ENCODE measurements around the gene ATP11A. TPM values are rescaled to one million over a fixed set of nuclear protein-coding genes. Genes with fewer than 3 reads are reported as not detected.

The ATP11A gene
- total RNA-seq, 1 experiment from 2014 or later: 232 TPM

DNA sequence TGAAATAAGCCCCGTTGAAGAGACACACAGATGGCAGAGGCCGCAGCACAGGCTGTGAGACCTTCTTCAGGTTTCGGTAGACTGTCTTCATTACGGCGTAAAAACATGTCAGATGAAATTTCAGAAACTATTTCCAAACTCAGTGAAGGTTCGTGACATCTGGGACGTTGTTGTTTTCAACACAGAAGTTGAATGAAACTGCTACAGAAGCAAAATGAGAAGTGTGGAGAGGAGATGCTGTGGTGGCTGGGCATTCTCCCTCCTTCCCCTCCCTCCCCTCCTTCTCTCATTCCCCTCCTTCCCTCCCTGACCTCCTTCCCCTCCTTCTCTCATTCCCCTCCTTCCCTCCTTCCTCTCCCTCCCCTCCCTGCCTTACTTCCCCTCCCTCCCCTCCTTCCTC lies 113.6 kb downstream of the ATP11A start:
- Histone ChIP-seq H3K9me3 (peaks cover 2% of the 10 kb centered on the region; the same call in 1 of the 2 replicates), H3K4me1 (no peaks in the 10 kb centered on the region), H3K36me3 (ENCODE audit: control insufficient read depth, insufficient read depth, low read length) (peaks cover 3% of the 10 kb centered on the region), H3K27me3 (replicated peaks; ENCODE audit: control insufficient read depth, insufficient read depth, low read length) (no peaks in the 10 kb centered on the region), H3K4me3 (ENCODE audit: low read depth, low read length) (no peak overlapping the region)
- no peak for DNase-seq
- BruUV-seq (replicated peaks): no TSS peak
- H3K36me3 Mint-ChIP-seq (ENCODE audit: insufficient read depth, unreplicated experiment): peaks cover 59% of the 10 kb centered on the region
- TF ChIP-seq CTCF (IDR thresholded peaks at IDR 0.05; ENCODE audit: insufficient read depth in 1 of 2, low read depth in 1 of 2, low read length in 1 of 2, severe bottlenecking in 1 of 2, unreplicated experiment in 1 of 2): no peak
- H3K4me1 Mint-ChIP-seq (ENCODE audit: low read depth, unreplicated experiment): no peaks in the 10 kb centered on the region
- no peak overlapping the region for H3K4me3 Mint-ChIP-seq (ENCODE audit: unreplicated experiment)
- no peak overlapping the region for H3K27ac Mint-ChIP-seq (ENCODE audit: unreplicated experiment)
- H3K27me3 Mint-ChIP-seq (ENCODE audit: insufficient read depth, unreplicated experiment): no peaks in the 10 kb centered on the region
- CTCF ChIA-PET: no interaction called here
- POLR2A ChIA-PET: no interaction called here
- intact Hi-C loops (cut with micrococcal nuclease; ENCODE audit: unreplicated experiment): no loop called here
- H3K9me3 Mint-ChIP-seq (ENCODE audit: unreplicated experiment): peaks cover 20% of the 10 kb centered on the region

GRCh38 chr13:112804374-112804773 lies 114.5 kb downstream of the ATP11A start:
- DNase-seq: no peak
- Histone ChIP-seq H3K36me3 (ENCODE audit: control insufficient read depth, insufficient read depth, low read length) (peaks cover 3% of the 10 kb centered on the region), H3K9me3 (no peaks in the 10 kb centered on the region; the same call in 1 of the 2 replicates), H3K4me1 (no peaks in the 10 kb centered on the region), H3K27me3 (replicated peaks; ENCODE audit: control insufficient read depth, insufficient read depth, low read length) (no peaks in the 10 kb centered on the region), H3K4me3 (ENCODE audit: low read depth, low read length) (no peak overlapping the region)
- Mint-ChIP-seq H3K9me3 (ENCODE audit: unreplicated experiment) (peaks cover 11% of the 10 kb centered on the region), H3K36me3 (ENCODE audit: insufficient read depth, unreplicated experiment) (peaks cover 63% of the 10 kb centered on the region), H3K4me1 (ENCODE audit: low read depth, unreplicated experiment) (no peaks in the 10 kb centered on the region), H3K4me3 (ENCODE audit: unreplicated experiment) (no peak overlapping the region), H3K27ac (ENCODE audit: unreplicated experiment) (no peak overlapping the region), H3K27me3 (ENCODE audit: insufficient read depth, unreplicated experiment) (no peaks in the 10 kb centered on the region)
- no peak for TF ChIP-seq CTCF (IDR thresholded peaks at IDR 0.05; ENCODE audit: insufficient read depth in 1 of 2, low read depth in 1 of 2, low read length in 1 of 2, severe bottlenecking in 1 of 2, unreplicated experiment in 1 of 2)
- POLR2A ChIA-PET: no interaction called here
- intact Hi-C loops (cut with micrococcal nuclease; ENCODE audit: unreplicated experiment): no loop called here
- CTCF ChIA-PET: no interaction called here
- BruUV-seq (replicated peaks): no TSS peak

DNA sequence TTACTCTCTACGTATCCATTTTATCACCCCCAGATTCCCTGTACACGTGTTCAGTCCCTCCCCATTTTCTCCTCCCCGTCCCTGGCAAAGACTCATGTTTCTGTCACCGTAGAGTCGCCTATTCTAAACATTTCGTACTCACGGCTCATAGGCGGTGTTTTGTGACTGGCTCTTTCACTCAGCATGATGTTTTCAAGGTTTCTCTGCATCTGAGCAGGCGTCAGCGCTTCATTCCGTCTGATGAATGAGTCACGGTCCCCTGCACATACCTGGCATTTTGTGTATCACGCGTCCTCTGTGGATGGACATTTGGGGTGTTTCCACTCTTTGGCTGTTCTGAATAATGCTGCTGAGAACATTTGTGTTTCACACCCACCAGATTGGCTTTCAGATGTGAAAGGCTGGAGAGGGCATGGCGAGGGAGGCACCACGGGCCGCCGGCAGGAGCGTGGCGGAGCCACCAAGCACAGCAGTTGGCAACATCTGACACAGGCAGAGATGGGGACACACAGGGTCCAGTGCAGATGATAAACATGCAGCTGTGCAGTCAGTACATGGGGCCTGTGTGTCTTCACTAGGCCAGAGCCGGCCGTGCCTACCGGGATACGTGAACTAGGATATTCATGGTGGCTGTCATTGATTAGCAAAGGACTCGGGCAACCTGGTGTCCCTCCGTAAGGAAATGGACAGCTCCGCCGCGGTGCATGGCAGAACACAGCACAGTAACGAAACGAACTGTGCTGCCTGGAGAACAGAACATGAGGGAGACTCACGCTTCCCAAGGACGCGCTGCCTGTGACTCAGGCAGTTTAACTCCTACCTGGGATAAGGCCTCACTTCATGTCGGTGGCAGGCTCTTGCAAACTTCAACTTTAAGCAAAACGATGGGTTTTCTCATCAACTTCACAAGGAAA lies 117.2 kb downstream of the ATP11A start:
- no peak for DNase-seq
- H3K36me3 Mint-ChIP-seq (ENCODE audit: insufficient read depth, unreplicated experiment): peaks cover 81% of the 10 kb centered on the region
- no peaks in the 10 kb centered on the region for H3K4me1 Mint-ChIP-seq (ENCODE audit: low read depth, unreplicated experiment)
- no peak overlapping the region for H3K27ac Mint-ChIP-seq (ENCODE audit: unreplicated experiment)
- TF ChIP-seq CTCF (IDR thresholded peaks at IDR 0.05; ENCODE audit: insufficient read depth in 1 of 2, low read depth in 1 of 2, low read length in 1 of 2, severe bottlenecking in 1 of 2, unreplicated experiment in 1 of 2): no peak
- Histone ChIP-seq H3K27me3 (replicated peaks; ENCODE audit: control insufficient read depth, insufficient read depth, low read length) (no peaks in the 10 kb centered on the region), H3K4me3 (ENCODE audit: low read depth, low read length) (no peak overlapping the region), H3K4me1 (no peaks in the 10 kb centered on the region), H3K36me3 (ENCODE audit: control insufficient read depth, insufficient read depth, low read length) (peaks cover 3% of the 10 kb centered on the region), H3K9me3 (no peaks in the 10 kb centered on the region)
- ChIA-PET CTCF (no interaction called here), POLR2A (no interaction called here)
- H3K9me3 Mint-ChIP-seq (ENCODE audit: unreplicated experiment): no peaks in the 10 kb centered on the region
- no peak overlapping the region for H3K4me3 Mint-ChIP-seq (ENCODE audit: unreplicated experiment)
- no TSS peak for BruUV-seq (replicated peaks)
- intact Hi-C loops (cut with micrococcal nuclease; ENCODE audit: unreplicated experiment): no loop called here
- H3K27me3 Mint-ChIP-seq (ENCODE audit: insufficient read depth, unreplicated experiment): no peaks in the 10 kb centered on the region

Measured in Caco-2 (cell line).